Stimulated activated naive B cell treated with anti-CD40 and anti-IgM and Interleukin-4, amounts not matched to agents 10 μg/mL and 1 μg/mL and 100 μg/mL, for 72 hours (primary cell): ENCODE results near the gene CD151.

Experiments
- ATAC-seq, 2 donors: fragments of 150-1000 bp; cut with Tn5 transposase; replicated peaks; 2 replicates each; pipeline ENCODE4 v1.10.0; 2021; ENCODE audit warnings: moderate library complexity in 1 of 2
- DNase-seq: peaks from one replicate; pipeline ENCODE4 v3.0.0; 2021
- H3K27ac Mint-ChIP-seq: one replicate; pipeline ENCODE4 v1.8.0; 2022; ENCODE audit warnings: mild to moderate bottlenecking, mixed read lengths
- H3K27me3 Mint-ChIP-seq, 2 donors: one replicate each; pipeline ENCODE4 v1.8.0; 2022; ENCODE audit warnings: mixed read lengths in 2 of 2
- H3K36me3 Mint-ChIP-seq, 2 donors: one replicate each; pipeline ENCODE4 v1.8.0; 2022; ENCODE audit warnings: mixed read lengths in 2 of 2, mild to moderate bottlenecking in 1 of 2
- H3K4me1 Mint-ChIP-seq, 2 donors: one replicate each; pipeline ENCODE4 v1.8.0; 2022; ENCODE audit warnings: mixed read lengths in 2 of 2, mild to moderate bottlenecking in 1 of 2
- H3K4me3 Mint-ChIP-seq, 2 donors: one replicate each; pipeline ENCODE4 v1.8.0; 2022; ENCODE audit warnings: mild to moderate bottlenecking in 2 of 2, mixed read lengths in 2 of 2, moderate library complexity in 1 of 2
- H3K9me3 Mint-ChIP-seq, 2 donors: one replicate each; pipeline ENCODE4 v1.8.0; 2022; ENCODE audit warnings: mixed read lengths in 2 of 2, mild to moderate bottlenecking in 1 of 2

CD151 gene

GRCh38 chr11:875769-876301, 43.1 kb downstream of the CD151 start:
- DNase-seq = no peak
- peaks cover 0 to 1% of the 10 kb centered on the region in 2 donors for H3K9me3 Mint-ChIP-seq
- ATAC-seq = no peak
- no peaks in the 10 kb centered on the region for H3K4me1 Mint-ChIP-seq
- H3K4me3 Mint-ChIP-seq = no peak overlapping the region
- H3K36me3 Mint-ChIP-seq = peaks cover 53 to 57% of the 10 kb centered on the region in 2 donors
- peak overlapping the region; percentile 20 for H3K27ac Mint-ChIP-seq
- no peaks in the 10 kb centered on the region for H3K27me3 Mint-ChIP-seq

- H3K9me3 Mint-ChIP-seq = peaks cover 0 to 1% of the 10 kb centered on the region in 2 donors
- H3K27ac Mint-ChIP-seq = no peak overlapping the region
- no peaks in the 10 kb centered on the region for H3K4me1 Mint-ChIP-seq
- H3K4me3 Mint-ChIP-seq = no peak overlapping the region
- H3K36me3 Mint-ChIP-seq = peaks cover 51 to 57% of the 10 kb centered on the region in 2 donors
- DNase-seq (no peak), ATAC-seq (no peak)
- H3K27me3 Mint-ChIP-seq = no peaks in the 10 kb centered on the region
Measured at GRCh38 chr11:876545-876944, 43.8 kb downstream of the CD151 start.

DNA sequence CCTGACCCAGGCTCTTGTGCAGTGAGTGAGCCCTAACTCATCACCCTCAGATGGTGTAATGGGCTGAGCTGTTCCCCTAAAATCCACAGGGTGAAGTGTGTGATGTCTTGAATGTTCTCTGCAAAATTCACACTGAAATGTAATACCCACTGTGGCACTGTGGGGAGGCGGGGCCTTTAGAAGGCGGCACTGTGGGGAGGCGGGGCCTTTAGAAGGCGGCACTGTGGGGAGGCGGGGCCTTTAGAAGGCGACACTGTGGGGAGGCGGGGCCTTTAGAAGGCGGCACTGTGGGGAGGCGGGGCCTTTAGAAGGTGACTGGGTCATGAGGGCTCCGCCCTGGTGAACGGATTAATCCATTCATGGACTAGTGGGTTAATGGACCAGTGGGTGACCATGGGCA, 44.8 kb downstream of the CD151 start:
- H3K36me3 Mint-ChIP-seq = peaks cover 55 to 62% of the 10 kb centered on the region in 2 donors
- no peak for DNase-seq
- H3K27ac Mint-ChIP-seq = no peak overlapping the region
- H3K9me3 Mint-ChIP-seq = peaks cover 0 to 1% of the 10 kb centered on the region in 2 donors
- ATAC-seq = peak; percentile 34 to 54
- no peak overlapping the region for H3K4me3 Mint-ChIP-seq
- H3K27me3 Mint-ChIP-seq = no peaks in the 10 kb centered on the region
- peaks cover 0 to under 1% of the 10 kb centered on the region in 2 donors for H3K4me1 Mint-ChIP-seq

DNA sequence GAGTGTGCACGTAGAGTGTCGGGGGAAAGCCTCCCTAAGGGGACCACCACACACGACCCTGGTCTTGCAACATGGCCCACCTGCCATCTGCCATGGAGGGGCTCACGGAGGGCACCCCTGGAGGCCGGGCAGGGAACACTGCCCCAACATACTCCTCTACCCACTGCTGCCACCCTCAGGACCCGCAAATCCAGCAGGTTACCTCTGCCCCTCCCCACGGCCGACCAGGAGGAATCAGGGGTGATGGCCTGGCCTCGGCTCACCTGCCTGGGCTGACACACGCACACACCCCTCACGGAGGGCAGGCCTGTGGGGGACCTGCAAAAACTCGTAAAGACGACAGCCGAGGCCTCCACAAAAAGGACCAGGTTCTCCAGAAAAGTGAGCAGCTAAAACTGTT, 47.7 kb downstream of the CD151 start:
- Mint-ChIP-seq H3K27me3 (no peaks in the 10 kb centered on the region), H3K4me3 (no peak overlapping the region), H3K4me1 (peaks cover 0 to 4% of the 10 kb centered on the region in 2 donors), H3K9me3 (peaks cover 0 to 1% of the 10 kb centered on the region in 2 donors), H3K27ac (no peak overlapping the region), H3K36me3 (peaks cover 43 to 54% of the 10 kb centered on the region in 2 donors)
- ATAC-seq (no peak), DNase-seq (no peak)

- peaks cover 0 to 5% of the 10 kb centered on the region in 2 donors for H3K4me1 Mint-ChIP-seq
- ATAC-seq (no peak), DNase-seq (no peak)
- H3K27ac Mint-ChIP-seq = no peak overlapping the region
- no peaks in the 10 kb centered on the region for H3K27me3 Mint-ChIP-seq
- peaks cover 46 to 56% of the 10 kb centered on the region in 2 donors for H3K36me3 Mint-ChIP-seq
- no peak overlapping the region for H3K4me3 Mint-ChIP-seq
- peaks cover 0 to 1% of the 10 kb centered on the region in 2 donors for H3K9me3 Mint-ChIP-seq
Measured at GRCh38 chr11:882596-882995, 49.8 kb downstream of the CD151 start.

- ATAC-seq = no peak
- no peak overlapping the region for H3K27ac Mint-ChIP-seq
- DNase-seq = no peak
- H3K36me3 Mint-ChIP-seq = peaks cover 44 to 56% of the 10 kb centered on the region in 2 donors
- H3K27me3 Mint-ChIP-seq = no peaks in the 10 kb centered on the region
- H3K4me3 Mint-ChIP-seq = no peak overlapping the region
- peaks cover 0 to 5% of the 10 kb centered on the region in 2 donors for H3K4me1 Mint-ChIP-seq
- H3K9me3 Mint-ChIP-seq = no peaks in the 10 kb centered on the region
Measured at GRCh38 chr11:883527-883926, 50.8 kb downstream of the CD151 start.

DNA sequence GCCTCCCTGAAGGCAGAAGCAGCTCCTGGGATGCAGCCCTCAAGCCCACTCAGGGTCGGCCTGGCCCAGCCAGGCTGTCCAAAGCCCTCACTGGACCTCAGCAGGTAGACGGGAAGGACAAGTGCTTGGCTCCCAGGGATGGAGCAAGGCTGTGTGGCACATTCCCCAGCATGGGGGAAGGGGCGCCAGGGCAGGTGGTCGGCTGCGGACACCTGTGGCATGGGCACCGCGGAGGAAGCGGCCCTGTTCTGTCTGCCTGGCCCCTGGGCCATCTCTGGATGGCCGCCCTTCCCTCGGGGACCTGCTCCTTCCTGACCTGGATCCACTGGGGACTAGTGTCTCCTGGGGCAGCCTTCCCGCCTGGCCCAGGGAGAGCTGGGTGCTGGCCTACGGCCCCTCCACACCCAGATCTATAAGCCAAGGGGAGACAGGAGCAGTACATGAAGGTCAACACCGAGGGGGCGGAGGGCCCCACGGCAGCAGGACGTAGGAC, 51.9 kb downstream of the CD151 start:
- Mint-ChIP-seq H3K27ac (no peak overlapping the region), H3K4me1 (peaks cover 0 to 7% of the 10 kb centered on the region in 2 donors), H3K36me3 (peaks cover 40 to 53% of the 10 kb centered on the region in 2 donors), H3K9me3 (no peaks in the 10 kb centered on the region), H3K4me3 (no peak overlapping the region), H3K27me3 (no peaks in the 10 kb centered on the region)
- DNase-seq (no peak), ATAC-seq (no peak)

- Mint-ChIP-seq H3K27me3 (no peaks in the 10 kb centered on the region), H3K4me3 (no peak overlapping the region), H3K9me3 (no peaks in the 10 kb centered on the region), H3K27ac (no peak overlapping the region), H3K4me1 (peaks cover 4 to 7% of the 10 kb centered on the region in 2 donors), H3K36me3 (peaks cover 42 to 48% of the 10 kb centered on the region in 2 donors)
- DNase-seq = no peak
- ATAC-seq = no peak
Measured at GRCh38 chr11:886568-886967, 53.8 kb downstream of the CD151 start.

DNA sequence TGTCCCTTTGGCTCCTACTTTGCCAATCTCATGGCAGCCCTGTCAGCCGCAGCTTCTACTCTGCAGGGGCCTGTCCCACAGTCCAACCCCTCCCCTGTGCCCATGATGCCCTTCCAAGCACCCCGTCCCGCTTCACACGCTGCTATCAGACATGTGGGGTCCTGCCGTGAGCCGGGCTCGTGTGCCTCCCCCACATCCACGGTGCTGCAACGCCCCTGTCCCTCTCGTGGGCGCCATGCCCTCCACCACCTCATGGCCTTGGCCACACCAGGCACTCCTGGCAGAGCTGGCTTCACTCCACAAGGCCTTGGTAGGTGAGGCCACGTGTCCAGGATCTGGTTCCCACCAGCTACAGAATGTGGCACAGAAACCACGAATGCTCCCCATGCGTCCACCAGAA, 54.8 kb downstream of the CD151 start:
- H3K4me1 Mint-ChIP-seq = peaks cover 4 to 6% of the 10 kb centered on the region in 2 donors
- ATAC-seq (no peak), DNase-seq (no peak)
- peaks cover 33 to 40% of the 10 kb centered on the region in 2 donors for H3K36me3 Mint-ChIP-seq
- no peaks in the 10 kb centered on the region for H3K9me3 Mint-ChIP-seq
- H3K27ac Mint-ChIP-seq = peak overlapping the region; percentile 15
- H3K4me3 Mint-ChIP-seq = no peak overlapping the region
- H3K27me3 Mint-ChIP-seq = no peaks in the 10 kb centered on the region
